ENCODE measurements around the gene PRKAA1. TPM values are rescaled to one million over a fixed set of nuclear protein-coding genes. Genes with fewer than 3 reads are reported as not detected.

Gene PRKAA1
- total and polyA plus RNA-seq, 2 of the 13 experiments (the other 11 are each of a cell fraction or from before 2014, with no cell fraction given): 36.6 to 58.0 TPM

- TF ChIP-seq ZNF142 (CRISPR knock-in tag; IDR thresholded peaks at IDR 0.05) (peak; percentile 63; the same call in 1 of the 2 replicates), TARDBP (CRISPR knock-in tag; IDR thresholded peaks at IDR 0.05) (peak; percentile 98), ZNF383 (CRISPR knock-in tag; IDR thresholded peaks at IDR 0.05; ENCODE audit: borderline replicate concordance) (no peak; the same call in 1 of the 2 replicates), ZNF878 (CRISPR knock-in tag; IDR thresholded peaks at IDR 0.05) (peak; percentile 72; the same call in 1 of the 2 replicates), TP53 (CRISPR knock-in tag; conservative IDR thresholded peaks at IDR 0.05) (peak; percentile 81; the same call in 1 of the 2 replicates), ZNF432 (CRISPR knock-in tag; IDR thresholded peaks at IDR 0.05; ENCODE audit: borderline replicate concordance) (no peak), BCL6 (CRISPR knock-in tag; IDR thresholded peaks at IDR 0.05) (peak; percentile 71), ELF1 (CRISPR knock-in tag; IDR thresholded peaks at IDR 0.05) (peak; percentile 99), ZBTB40 (IDR thresholded peaks at IDR 0.05) (peak; percentile 97), ZBTB40 (CRISPR knock-in tag; IDR thresholded peaks at IDR 0.05) (peak; percentile 90), FOXM1 (CRISPR knock-in tag; IDR thresholded peaks at IDR 0.05) (no peak), CREBL2 (CRISPR knock-in tag; IDR thresholded peaks at IDR 0.05; ENCODE audit: borderline replicate concordance) (peak; percentile 81; the same call in 1 of the 2 replicates), GLI4 (CRISPR knock-in tag; IDR thresholded peaks at IDR 0.05; ENCODE audit: borderline replicate concordance) (0 out of 2 replicates have a peak, but pooled peaks have one; percentile 40)
Observed at GRCh38 chr5:40834849-40835787, 36.9 kb upstream of the PRKAA1 start, which contains the start of gene RPL37 (continued).

Data from HepG2 (cell line).